ENCODE data around the gene MYRFL. TPM values are rescaled to one million over a fixed set of nuclear protein-coding genes. Genes with fewer than 3 reads are reported as not detected.

MYRFL gene
- polyA plus RNA-seq, 1 of the 3 experiments (the other 2 are of a cell fraction) = not detected

DNA sequence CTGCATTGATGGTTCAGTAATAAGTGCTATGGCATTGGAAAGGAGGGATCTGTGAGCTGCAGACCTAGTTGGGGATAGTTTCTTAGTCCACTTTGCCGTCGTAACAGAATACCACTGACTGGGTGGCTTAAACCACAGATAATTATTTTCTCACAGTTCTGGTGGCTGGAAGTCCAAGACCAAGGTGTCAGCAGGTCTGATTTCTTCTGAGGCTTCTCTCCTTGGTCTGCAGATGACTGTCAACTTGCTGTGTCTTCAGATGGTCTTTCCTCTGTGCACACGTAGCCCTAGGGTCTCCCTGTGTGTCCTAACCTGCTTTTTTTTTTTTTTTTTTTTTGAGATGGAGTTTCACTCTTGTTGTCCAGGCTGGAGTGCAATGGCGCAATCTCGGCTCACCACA is 126.1 kb downstream of the MYRFL start:
- 50% methylated on average over 5 of the region's 5 CpGs for WGBS (ENCODE audit: low lambda C conversion rate)
- no peak overlapping the region for H3K9ac ChIP-seq
- H4K20me1 ChIP-seq (ENCODE audit: insufficient read depth) = no peaks in the 10 kb centered on the region
- peaks cover 0 to 3% of the 10 kb centered on the region in 2 experiments; a peak in 1 of 4 replicates for H3K4me1 ChIP-seq (ENCODE audit: control insufficient read depth in 1 of 2, insufficient read depth in 2 of 2, low read depth in 1 of 2, low read length in 1 of 2)
- H3K36me3 ChIP-seq (replicated peaks in 1 of 2; ENCODE audit: control insufficient read depth in 1 of 2, insufficient read depth in 2 of 2, low read length in 1 of 2) = no peaks in the 10 kb centered on the region
- no peaks in the 10 kb centered on the region for H3K27me3 ChIP-seq (ENCODE audit: insufficient read depth)
- H2AFZ ChIP-seq (ENCODE audit: low read depth) = no peak overlapping the region
- no peaks in the 10 kb centered on the region for H3K9me3 ChIP-seq
- no peak overlapping the region for H3K4me3 ChIP-seq (ENCODE audit: low read depth in 2 of 2, low read length in 1 of 2)
- ChIA-PET POLR2A (no interaction called here), CTCF (no interaction called here)
- H3K27ac ChIP-seq (ENCODE audit: low read depth in 2 of 2, low read length in 1 of 2) = no peak overlapping the region
- H3K4me2 ChIP-seq = no peak overlapping the region
- DNase-seq = no peak
- H3K9me2 ChIP-seq = no peaks in the 10 kb centered on the region
- no peaks in the 10 kb centered on the region for H3K79me2 ChIP-seq (ENCODE audit: insufficient read depth)
- no peak for TF ChIP-seq RFX5 (IDR thresholded peaks at IDR 0.05; ENCODE audit: low read length)
- TF ChIP-seq, protein P1, sequence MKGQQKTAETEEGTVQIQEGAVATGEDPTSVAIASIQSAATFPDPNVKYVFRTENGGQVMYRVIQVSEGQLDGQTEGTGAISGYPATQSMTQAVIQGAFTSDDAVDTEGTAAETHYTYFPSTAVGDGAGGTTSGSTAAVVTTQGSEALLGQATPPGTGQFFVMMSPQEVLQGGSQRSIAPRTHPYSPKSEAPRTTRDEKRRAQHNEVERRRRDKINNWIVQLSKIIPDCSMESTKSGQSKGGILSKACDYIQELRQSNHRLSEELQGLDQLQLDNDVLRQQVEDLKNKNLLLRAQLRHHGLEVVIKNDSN (IDR thresholded peaks at IDR 0.05; ENCODE audit: borderline replicate concordance, low read depth) = no peak
- TF ChIP-seq GATA2 (CRISPR knock-in tag; IDR thresholded peaks at IDR 0.05) = no peak
- no peak for TF ChIP-seq JUND (IDR thresholded peaks at IDR 0.05)
- no peak for TF ChIP-seq FOXJ3 (CRISPR knock-in tag; IDR thresholded peaks at IDR 0.05)
- no peak for TF ChIP-seq EZH2phosphoT487 (IDR thresholded peaks at IDR 0.05; ENCODE audit: borderline replicate concordance, low read depth)
- no peaks in the 10 kb centered on the region for H3F3A ChIP-seq (replicated peaks; ENCODE audit: insufficient read depth)

DNA sequence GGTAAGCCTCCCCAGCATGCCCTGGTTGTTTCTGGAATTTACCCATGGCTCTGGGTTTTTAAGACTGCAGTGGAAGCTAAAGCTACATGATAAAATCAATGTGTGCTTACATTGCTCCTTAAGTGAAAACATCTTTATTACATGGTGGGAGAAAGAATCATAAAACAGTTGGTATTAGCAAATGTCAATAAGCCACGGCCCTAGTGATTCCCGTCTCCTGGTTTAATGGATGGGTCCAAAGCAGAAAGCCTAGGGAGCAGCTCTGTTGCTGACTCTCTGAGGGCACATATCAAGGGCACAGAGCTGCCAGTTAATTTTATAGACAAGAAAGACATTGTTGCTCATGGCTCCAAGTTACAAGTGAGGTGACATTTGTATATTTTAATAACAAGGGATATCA is 127.9 kb downstream of the MYRFL start:
- Histone ChIP-seq H3F3A (replicated peaks; ENCODE audit: insufficient read depth) (no peaks in the 10 kb centered on the region), H3K4me2 (no peak overlapping the region), H2AFZ (ENCODE audit: low read depth) (no peak overlapping the region), H3K27me3 (ENCODE audit: insufficient read depth) (no peaks in the 10 kb centered on the region), H3K9me3 (no peaks in the 10 kb centered on the region), H3K9me2 (no peaks in the 10 kb centered on the region), H3K27ac (ENCODE audit: low read depth in 2 of 2, low read length in 1 of 2) (no peak overlapping the region), H3K9ac (no peak overlapping the region), H3K36me3 (replicated peaks in 1 of 2; ENCODE audit: control insufficient read depth in 1 of 2, insufficient read depth in 2 of 2, low read length in 1 of 2) (no peaks in the 10 kb centered on the region), H3K79me2 (ENCODE audit: insufficient read depth) (no peaks in the 10 kb centered on the region), H4K20me1 (ENCODE audit: insufficient read depth) (no peaks in the 10 kb centered on the region), H3K4me3 (ENCODE audit: low read depth in 2 of 2, low read length in 1 of 2) (no peak overlapping the region), H3K4me1 (ENCODE audit: control insufficient read depth in 1 of 2, insufficient read depth in 2 of 2, low read depth in 1 of 2, low read length in 1 of 2) (no peaks in the 10 kb centered on the region; a peak in 1 of 4 replicates)
- WGBS (ENCODE audit: low lambda C conversion rate) = 52% methylated on average over 2 of the region's 2 CpGs
- POLR2A ChIA-PET = no interaction called here
- DNase-seq = no peak
- CTCF ChIA-PET = no interaction called here
- TF ChIP-seq FOSL2 (IDR thresholded peaks at IDR 0.05; ENCODE audit: borderline replicate concordance, low read depth) (no peak), GABPA (IDR thresholded peaks at IDR 0.05; ENCODE audit: low read depth) (no peak), ELF1 (IDR thresholded peaks at IDR 0.05) (no peak), NRF1 (IDR thresholded peaks at IDR 0.05; ENCODE audit: low read depth, low read length) (no peak), EZH2phosphoT487 (IDR thresholded peaks at IDR 0.05; ENCODE audit: borderline replicate concordance, low read depth) (no peak), TEAD4 (IDR thresholded peaks at IDR 0.05; ENCODE audit: borderline replicate concordance, insufficient read depth) (no peak), MAX (IDR thresholded peaks at IDR 0.05; ENCODE audit: low read depth) (no peak), RXRA (IDR thresholded peaks at IDR 0.05; ENCODE audit: borderline replicate concordance, low read depth) (no peak), RAD21 (IDR thresholded peaks at IDR 0.05; ENCODE audit: low read length) (no peak), JUND (IDR thresholded peaks at IDR 0.05) (no peak)
- TF ChIP-seq, protein P2, sequence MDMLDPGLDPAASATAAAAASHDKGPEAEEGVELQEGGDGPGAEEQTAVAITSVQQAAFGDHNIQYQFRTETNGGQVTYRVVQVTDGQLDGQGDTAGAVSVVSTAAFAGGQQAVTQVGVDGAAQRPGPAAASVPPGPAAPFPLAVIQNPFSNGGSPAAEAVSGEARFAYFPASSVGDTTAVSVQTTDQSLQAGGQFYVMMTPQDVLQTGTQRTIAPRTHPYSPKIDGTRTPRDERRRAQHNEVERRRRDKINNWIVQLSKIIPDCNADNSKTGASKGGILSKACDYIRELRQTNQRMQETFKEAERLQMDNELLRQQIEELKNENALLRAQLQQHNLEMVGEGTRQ (IDR thresholded peaks at IDR 0.05; ENCODE audit: borderline replicate concordance, low read depth, low read length) = no peak
- TF ChIP-seq, protein P1 (IDR thresholded peaks at IDR 0.05; ENCODE audit: borderline replicate concordance, low read depth) = no peak

Measured in SK-N-SH (cell line).